Stromal cell of bone marrow (primary cell): Measurements from ENCODE around the gene KANSL1.
"Not testable (repeated sequence)": the region's sequence is repeated elsewhere in the genome, so short reads cannot be mapped to it uniquely, and the experiment has no call there.

Experiments used
- DNase-seq: peaks from one replicate; pipeline ENCODE4 v3.0.0-alpha.2; 2012; ENCODE audit warnings: low read depth

Gene KANSL1

DNA sequence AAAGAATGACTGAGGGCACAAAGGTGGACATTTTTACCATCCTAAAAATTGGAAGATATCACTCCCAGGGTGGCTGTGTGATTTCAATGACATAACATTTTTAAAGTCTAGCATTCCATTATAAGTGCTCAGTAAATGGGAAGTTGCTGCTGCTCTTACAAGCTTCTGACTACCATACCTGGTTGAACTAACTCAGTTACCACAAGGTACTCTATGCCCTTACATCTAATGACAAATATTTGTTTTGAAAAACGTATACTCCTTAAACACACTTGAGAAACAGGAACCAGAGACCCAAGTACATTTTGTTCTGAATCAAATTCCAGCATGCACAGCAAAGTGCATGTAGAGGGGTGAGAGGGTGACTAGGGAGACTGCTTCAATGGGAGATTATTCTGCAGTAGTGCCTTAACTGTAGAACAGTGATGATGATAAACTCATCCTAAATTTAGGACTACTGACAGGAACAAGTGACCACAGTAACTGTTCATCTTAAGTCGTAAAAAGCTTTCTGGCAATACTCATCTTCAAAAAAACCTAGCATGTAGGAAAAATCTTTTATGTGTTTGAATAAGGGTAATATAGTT lies 83.5 kb downstream of the KANSL1 start:
- no peak for DNase-seq

DNA sequence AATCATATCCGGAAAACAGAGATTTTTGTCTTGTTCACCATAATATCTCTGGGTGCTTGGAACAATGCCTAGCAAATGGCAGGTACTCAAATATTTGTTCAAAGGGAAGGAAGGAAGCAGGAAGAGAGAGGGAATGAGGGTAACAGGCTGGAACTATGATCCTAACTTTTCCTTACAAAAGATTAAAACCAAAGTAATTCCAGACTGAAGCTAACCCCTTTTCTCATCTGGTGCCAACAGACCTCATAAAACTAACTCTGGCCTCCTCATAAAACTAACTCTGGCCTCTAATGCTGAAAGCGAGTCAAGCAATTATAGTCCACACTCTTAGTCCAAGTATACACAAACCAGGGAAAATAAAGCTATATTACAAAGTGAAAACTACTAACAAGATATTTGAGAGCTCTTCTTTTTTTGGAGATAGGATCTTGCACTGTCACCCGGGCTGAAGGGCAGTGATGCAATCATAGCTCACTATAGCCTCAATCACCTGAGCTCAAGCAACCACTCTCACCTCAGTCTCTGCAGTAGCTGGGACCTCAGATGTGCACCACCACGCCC lies 84.6 kb downstream of the KANSL1 start:
- DNase-seq: no peak

DNA sequence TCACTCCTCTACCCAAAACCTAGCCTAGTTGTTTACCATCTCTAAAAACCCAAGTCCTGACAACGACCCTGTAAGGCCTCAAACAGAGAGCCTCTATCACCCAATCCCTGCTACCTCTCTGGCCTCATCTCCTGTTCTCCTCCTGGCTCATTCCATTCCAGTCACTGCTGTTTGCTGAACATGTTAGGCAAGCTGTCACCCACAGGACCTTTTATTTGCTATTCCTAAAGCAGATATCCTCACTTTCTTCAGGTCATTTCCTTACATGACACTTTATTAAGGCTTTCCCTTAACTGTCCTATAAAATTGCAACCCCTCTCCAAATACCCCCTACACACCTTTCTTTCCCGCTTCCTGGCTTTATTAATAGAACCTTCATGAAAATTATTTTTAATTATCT lies 85.1 kb downstream of the KANSL1 start:
- DNase-seq: no peak

DNA sequence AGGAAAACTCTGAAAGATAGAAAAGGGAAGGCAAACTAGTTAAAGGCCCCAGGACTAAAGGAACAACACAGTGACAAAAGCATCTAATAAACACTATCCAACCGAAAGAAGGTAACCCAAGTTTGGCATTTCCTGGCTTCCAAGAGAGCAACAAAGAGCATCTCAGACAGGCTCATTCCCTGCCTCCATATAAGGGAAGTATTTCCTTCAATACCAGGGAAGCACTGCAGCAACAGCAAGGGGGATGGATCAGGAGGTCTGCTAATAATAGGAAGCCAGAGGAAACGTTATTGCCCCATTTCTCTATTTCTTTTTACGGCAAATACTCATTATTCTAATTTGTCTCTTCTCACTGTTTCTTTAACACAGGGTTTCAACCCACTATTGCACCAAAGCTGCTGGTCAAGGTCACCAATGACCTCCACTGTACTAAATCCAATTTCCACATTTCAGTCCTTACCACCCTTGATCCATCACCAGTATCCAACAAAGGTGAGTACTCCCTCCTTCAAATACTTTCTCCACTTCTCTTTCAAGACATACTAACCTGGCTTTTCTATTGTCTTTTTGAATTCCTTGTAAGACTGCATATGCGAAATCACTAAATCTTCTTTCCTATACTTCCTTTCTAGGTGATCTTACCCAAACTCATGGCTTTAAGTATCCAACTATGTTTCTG lies 86.1 kb downstream of the KANSL1 start:
- no peak for DNase-seq

DNA sequence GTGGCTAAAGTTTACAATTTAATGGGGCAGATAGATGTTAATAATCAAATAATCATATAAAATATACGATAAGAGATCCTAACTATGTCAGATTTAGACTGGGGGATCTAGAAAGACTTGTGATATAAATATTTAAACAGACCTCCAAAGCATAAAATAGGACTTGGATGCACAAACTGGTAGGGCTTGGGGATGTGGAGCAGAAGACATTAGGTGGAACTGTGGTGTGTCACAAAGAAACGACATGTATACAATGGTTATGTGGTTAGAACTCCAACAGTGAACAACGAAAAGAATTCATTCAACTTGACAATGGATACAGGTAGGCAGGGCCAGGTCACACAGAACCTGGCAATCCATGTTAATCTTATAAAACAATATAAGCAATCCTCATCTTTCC lies 90.4 kb downstream of the KANSL1 start:
- not testable (repeated sequence) for DNase-seq

DNA sequence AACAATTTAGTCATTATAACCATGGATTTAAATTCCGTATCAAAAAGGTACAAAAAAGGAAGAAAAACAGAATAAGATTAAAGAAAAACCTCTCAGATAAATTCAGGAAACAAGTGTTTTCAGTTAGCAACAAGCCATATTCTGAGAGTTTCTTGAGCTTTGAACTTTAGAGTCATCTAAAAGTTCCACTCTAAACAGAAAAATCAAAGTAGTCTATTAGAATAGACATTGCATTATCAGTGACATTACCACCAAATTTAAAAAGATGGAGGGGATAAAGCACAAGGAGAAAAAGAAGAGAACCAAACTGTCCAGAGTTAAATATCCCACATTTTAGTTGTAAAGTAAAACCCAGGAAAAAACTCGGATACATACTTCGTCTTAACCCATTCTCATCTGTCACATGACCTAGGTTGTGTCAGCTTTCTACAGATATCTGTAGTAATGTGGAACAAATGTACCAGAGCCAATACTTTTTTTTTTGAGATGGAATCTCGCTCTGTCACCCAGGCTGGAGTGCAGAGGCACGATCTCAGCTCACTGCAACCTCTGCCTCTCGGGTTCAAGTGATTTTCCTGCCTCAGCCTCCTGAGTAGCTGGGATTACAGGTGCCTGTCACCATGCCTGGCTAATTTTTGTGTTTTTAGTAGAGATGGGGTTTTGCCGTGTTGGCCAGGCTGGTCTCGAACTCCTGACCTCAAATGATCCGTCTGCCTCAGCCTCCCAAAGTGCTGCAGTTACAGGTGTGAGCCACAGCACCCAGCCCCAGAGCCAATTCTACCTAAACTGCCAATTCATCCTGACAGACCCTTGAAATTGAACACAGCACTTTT lies 91.2 kb downstream of the KANSL1 start:
- DNase-seq: not testable (repeated sequence)

DNA sequence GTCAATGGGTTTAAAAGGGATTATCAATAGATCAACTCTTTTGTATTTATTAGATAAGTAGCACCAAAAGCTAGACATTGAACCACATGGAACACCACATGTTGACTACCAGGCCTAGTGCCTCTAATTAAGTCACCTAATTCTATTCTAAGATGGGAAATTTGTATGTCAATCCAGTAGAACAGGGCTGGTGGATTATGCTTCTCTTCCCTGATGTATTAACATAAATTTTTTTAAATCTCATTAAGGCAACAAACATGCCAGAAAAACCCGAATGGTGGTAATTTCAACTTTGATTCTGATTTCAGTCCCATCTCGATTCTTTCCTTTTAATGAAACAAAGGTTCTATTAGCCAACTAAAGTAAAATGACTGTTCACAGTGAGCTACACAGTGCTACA lies 92.6 kb downstream of the KANSL1 start:
- no peak for DNase-seq

DNA sequence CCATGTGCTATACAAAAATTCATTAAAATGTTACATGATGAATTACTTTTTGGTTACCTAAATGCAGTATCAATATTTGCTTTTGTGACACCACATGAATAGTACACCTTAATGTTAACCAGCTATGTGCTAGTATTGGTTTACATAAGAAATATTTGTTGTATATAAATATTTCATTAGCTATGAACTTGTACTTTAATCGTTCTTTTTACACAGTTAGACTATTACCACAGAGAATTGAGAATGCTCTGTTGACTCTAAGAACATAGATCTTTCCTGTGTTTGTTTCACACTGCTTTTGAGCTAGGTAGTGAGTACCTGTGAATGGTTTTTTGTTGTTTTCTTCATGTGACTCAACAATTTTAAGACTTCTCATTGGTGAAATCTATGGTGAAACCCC lies 93.4 kb downstream of the KANSL1 start:
- no peak for DNase-seq

DNA sequence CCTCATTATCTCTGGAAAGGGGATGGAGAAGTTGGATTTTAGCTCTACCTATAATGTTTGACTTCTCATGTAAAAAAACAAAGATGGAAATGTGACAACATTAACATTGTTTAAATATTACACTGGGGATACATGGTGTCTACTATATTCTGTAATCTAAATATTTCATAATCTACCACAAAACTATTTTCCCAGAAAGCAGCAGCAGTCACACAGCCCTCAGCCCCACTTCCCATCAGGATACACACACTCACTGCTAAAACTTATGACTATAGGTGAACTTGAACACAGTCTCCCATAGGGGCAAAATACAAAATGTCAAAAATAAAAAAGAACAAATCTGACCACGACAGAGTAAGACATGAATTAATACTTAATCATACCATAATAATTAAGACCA lies 95.7 kb downstream of the KANSL1 start:
- no peak for DNase-seq

DNA sequence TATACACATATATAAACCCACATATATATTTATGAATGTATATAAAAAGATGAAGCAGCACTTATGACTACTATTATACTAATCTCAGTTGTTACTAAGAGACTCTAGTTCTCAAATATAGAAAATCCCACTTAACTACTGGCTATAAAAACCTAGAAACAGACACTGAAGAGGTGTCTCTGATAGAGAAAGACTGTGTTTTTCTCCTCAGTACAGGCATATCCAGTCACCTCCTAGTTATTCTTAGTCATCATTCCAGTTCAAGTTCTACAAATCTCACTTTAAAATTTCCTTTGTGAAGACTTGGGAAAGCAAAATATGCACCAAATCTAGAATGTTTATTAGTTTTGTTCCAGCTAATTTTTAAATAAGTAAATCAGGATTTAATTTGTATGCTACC lies 100.2 kb downstream of the KANSL1 start:
- no peak for DNase-seq

DNA sequence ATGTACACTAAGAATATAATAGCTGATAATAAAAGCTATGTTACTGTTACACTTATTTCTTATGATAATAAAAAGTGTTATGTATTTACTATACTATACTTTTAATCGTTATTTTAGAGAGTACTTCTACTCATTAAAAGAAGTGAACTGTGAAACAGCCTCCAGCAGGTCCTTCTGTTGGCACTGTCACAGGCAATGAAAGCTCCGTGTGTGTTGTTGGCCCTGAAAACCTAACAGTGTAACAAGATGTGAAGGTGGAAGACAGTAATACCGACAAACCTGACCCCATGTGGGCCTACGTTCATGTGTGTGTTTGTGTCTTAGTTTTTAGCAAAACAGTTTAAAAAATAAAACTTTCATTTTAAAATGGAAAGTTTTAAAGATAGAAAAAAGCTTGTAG lies 102.4 kb downstream of the KANSL1 start:
- DNase-seq: no peak

DNA sequence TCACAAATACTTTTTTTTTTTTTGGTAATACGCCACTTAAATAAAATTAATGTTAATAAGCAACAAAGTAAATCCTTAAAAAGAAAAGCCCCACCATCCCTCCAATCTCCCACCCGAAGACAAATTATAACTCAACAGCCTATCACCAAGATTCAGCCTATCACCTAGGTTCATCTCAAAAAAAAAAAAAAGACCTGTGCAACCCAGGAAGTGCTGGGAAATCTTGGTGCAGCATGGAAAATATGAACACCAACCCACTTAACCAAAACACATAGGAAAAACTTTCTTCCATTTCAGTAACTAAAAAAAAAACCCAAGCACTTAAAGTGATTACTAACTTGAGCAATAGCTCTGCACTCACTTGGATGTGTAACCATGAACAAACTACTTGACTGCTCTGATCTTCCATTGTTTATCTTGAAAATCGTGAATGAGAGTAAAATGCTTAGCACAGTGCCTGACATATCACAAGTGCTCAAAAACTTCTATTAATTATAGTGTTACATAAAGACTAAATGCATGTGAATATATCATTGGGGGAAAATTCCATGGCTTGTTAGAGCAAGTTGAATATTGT lies 103.8 kb downstream of the KANSL1 start:
- no peak for DNase-seq

DNA sequence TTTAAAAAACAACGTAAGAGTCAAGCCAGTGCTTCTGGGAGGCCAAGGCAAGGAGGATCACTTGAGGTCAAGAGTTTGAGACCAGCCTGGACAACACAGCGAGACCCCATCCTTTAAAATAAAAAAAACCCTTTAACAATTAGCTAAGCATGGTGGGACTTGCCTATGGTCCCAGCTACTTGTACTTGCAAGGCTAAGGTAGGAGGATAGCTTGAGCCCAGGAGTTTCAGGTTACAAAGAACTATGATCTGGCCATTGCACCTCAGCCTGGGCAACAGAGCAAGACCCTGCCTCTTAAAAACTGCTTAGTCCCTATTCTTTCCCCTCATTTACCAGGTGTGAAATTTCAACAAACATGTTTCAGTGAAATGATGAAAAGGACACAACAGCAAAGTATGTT lies 104.6 kb downstream of the KANSL1 start:
- DNase-seq: no peak

DNA sequence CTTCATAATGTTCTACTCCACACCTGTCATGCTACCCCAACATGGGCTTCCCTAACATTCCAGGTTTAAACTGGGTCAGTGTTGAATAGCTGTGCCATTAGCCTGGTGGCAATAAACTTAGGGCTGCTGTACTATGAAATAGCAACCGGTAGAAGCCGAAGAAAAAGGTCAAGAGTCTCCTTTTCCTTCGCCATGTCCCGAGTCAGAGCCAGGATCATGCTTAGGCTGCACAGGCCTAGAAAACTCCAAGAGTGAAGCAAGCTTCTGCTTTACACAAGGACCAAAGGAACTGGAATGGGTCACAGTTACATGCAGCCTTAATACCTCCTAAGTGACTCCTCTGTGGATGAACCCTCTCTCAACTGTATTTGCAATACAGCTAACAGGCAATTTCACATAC lies 105.4 kb downstream of the KANSL1 start:
- not testable (repeated sequence) for DNase-seq

DNA sequence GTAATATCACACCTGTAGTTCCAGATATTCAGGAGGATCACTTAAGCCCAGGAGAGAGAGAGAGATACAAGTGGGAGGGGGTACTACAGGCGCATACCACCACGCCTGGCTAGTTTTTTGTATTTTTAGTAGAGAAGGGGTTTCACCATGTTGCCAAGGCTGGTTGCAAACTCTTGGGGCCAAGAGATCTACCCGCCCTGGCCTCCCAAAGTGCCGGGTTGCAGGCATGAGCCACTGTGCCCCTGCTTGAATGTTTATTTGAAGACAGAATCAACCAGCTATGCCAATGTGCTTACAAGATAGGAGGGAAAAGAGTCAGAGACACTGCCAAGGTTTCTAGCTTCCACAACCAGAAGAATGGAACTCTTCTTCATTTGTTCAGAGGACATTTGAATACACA lies 106.4 kb downstream of the KANSL1 start:
- DNase-seq: no peak

DNA sequence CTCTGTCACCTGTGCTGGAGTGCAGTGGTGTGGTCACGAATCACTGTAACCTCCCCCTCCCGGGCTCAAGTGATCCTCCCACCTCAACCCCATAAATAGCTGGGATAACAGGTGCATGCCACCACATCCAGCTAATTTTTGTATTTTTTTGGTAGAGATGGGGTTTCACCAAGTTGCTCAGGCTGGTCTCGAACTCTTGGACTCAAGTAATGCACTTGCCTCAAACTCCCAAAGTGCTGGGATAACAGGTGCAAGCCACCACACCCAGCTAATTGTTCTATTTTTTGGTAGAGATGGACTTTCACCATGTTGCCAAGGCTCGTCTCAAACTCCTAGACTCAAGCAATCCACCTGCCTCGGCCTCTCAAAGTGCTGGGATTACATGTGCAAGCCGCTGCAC lies 107.7 kb downstream of the KANSL1 start:
- DNase-seq: no peak

DNA sequence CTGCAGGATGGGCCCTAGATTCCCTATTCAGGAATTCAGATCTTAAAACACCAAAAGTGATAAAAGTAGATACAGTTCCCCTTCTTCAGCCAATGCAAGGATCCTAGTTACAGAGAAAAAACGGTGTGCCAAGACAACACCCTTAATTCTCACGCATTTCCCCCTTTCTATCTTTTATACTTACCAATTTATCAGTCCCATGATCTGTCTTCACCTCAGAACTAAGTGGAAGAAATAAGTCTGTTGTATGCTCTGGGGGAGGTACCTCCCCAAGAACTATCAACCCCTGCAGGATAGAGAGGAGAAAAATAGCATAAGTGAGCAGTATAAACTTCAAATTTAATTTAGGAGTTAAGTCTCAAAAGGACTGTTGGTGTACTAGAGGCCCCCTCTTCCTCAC lies 111.0 kb downstream of the KANSL1 start:
- no peak for DNase-seq

DNA sequence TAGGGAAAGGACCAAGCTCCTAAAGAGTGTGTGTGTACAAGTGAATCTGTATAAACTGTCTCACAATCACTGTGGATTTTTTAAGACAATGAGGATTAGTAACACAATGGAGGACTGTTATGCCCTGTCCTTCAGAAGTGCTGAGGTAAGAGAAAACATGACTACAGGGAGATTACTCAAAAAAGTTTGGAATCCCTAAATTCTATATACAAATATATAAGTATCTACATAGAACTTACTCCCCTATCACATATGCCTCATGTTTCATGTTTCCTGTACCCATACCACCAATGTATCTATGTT lies 112.3 kb downstream of the KANSL1 start:
- DNase-seq: no peak

DNA sequence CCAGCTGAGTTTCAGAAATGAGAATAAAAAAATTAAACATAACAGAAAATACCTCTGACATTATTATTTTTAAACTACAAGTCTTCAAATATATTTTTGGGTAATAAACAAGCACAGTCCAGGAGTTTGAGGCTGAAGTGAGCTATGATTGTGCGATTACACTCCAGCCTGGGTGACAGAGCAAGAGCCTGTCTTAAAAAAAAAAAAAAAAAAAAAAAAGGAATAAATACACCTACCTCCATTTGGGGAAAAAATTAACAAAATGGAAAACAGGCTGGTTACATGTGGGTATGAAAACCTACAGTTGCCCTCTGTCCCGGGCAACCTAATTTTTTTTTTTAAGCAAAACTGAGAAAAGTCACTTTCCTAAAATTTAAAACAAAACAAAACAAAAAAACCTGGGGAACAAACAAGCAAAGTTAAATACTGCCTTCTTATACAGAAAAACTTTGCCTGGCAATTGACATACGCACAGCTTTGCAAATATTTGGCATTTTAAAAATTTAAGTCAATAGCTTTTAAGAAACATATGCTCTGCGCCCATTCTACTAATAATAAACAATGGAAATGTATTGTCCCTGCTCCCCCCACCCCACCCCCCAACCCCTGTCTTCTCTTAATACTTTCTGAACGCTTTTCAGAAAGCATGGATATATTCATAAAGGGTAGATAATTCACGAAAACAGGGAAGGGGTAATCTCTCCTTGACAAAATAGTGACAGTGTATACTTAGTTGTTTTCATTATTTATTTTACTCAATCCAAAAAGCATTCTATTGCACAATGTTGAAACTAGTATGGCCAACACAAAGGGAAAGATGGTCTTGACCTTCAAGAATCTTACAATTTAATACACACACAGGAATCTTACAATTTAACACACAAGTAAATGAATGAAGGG lies 112.9 kb downstream of the KANSL1 start:
- no peak for DNase-seq

DNA sequence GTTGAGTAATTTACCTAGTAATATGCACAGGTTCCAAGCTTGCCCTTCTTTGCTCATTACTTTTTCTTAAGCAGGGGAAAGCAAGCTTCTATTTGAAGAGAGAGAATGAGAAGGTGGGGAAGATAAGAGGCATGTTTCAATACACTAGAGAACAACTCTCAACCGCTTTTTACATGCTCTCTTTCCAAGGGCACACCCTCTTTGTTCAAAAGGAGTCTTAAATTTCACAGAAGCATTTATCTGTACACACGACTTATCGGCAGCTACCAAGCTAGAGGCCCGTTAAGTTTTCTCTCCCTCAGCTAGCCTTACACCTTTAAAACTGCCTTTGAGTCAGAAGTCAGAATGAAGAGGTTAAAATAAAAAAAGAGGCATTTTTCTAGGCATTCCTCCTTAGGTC lies 114.6 kb downstream of the KANSL1 start:
- DNase-seq: no peak

DNA sequence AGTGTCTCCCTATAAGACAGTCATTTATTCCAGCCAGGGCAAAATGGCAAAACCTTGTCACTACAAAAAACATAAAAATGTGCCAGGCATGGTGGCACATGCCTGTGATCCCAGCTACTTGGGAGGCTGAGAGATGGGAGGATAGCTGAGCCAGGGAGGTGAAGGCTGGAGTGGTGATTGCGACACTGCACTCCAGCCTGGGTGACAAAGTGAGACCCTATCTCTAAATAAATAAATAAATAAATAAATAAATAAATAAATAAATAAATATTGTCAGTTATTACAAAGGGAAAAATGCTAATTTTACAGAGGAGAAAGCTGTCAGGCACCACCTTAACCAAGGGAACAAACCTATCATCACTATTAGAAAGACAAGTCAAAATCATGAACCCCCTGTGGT lies 118.7 kb downstream of the KANSL1 start:
- no peak for DNase-seq

DNA sequence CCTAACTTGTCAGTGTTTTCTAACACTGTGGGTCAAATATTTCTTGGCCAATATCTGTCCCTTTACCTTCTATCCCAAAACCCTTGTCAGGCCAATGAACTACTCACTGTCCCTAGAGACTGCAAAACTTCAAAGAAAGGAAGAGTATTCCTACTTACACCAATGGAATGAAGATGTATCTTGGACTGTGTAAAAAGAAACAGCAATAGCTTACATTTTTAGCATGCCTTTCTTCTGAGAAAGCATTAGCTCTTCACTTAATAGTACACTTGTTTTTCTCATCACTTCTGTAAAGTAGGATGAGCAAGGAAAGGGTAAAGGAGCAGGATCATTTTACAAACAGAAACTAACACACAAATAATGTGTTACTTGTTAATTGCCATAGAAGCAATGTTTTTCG lies 120.2 kb downstream of the KANSL1 start:
- DNase-seq: no peak
